Endothelial cell of umbilical vein (primary cell): ENCODE measurements around the gene SCN5A. TPM values are rescaled to one million over a fixed set of nuclear protein-coding genes. Genes with fewer than 3 reads are reported as not detected.

ENCODE experiments used
- BruUV-seq: library from RNA; stranded (reverse); fragments of 400-500 nt; replicated peaks from 2 replicates; lab custom pipeline; 2021; lab: Mats Ljungman, UMichigan
- CTCF ChIA-PET: fragments of 300-600, 350-600 bp; sonication (Branson Sonifier 250); formaldehyde crosslinking; loops from one replicate; lab custom pipeline; 2021; ENCODE audit warnings: antibody characterized with exemption, inconsistent platforms; lab: Charles Lee
- POLR2A ChIA-PET: fragments of 300-600, 350-600 bp; sonication (Branson Sonifier 250); formaldehyde crosslinking; loops from one replicate; lab custom pipeline; 2021; ENCODE audit warnings: antibody characterized with exemption, inconsistent platforms; lab: Charles Lee
- DNase-seq: peaks from one replicate; pipeline ENCODE4 v3.0.0-alpha.2; 2011; ENCODE audit warnings: low read depth, low spot score
- FAIRE-seq: peaks from 2 replicates; lab custom pipeline; 2011; peaks lifted over from hg19 to GRCh38; lab: Jason Lieb, UNC
- H2AFZ ChIP-seq: 2 replicates; pipeline ENCODE4 v1.6.0; 2012; ENCODE audit warnings: low read depth, low read length, control low read depth, inconsistent platforms
- H3K27ac ChIP-seq: 2 replicates; pipeline ENCODE4 v1.5.1; 2011; ENCODE audit warnings: low read depth, mild to moderate bottlenecking, control low read depth, low read length, moderate library complexity; ENCODE audit not compliant: insufficient read depth
- H3K27me3 ChIP-seq, 2 experiments: 2 replicates each; pipeline versions ENCODE4 v1.6.0 to v1.6.1; 2011; ENCODE audit warnings: low read length in 2 of 2, mixed read lengths in 1 of 2; ENCODE audit not compliant: control insufficient read depth in 2 of 2, insufficient read depth in 2 of 2
- H3K36me3 ChIP-seq, 2 experiments: 2 replicates in 1 of 2; 3 replicates in 1 of 2; pipeline ENCODE4 v1.5.1; 2011; ENCODE audit warnings: low read length in 2 of 2, mild to moderate bottlenecking in 1 of 2, moderate library complexity in 1 of 2; ENCODE audit not compliant: control insufficient read depth in 2 of 2, insufficient read depth in 2 of 2; ENCODE audit errors: extremely low read depth in 1 of 2
- H3K4me1 ChIP-seq: 3 replicates; pipeline ENCODE4 v1.5.1; 2011; ENCODE audit warnings: mild to moderate bottlenecking, low read length; ENCODE audit not compliant: control insufficient read depth, insufficient read depth; ENCODE audit errors: extremely low read depth
- H3K4me2 ChIP-seq: 2 replicates; pipeline ENCODE4 v1.6.1; 2011; ENCODE audit warnings: low read length, control low read depth, mixed read lengths; ENCODE audit not compliant: insufficient read depth
- H3K4me3 ChIP-seq, 3 experiments: fragments of 200-600 bp in 1 of 3; sonication (generic), shearing (Covaris generic) in 1 of 3; replicated peaks in 1 of 3; 2 replicates each; pipeline ENCODE4 v1.5.1; 2011 to 2016; ENCODE audit warnings: control low read depth in 3 of 3, low read length in 3 of 3, mild to moderate bottlenecking in 2 of 3, inconsistent platforms in 1 of 3, low read depth in 1 of 3, moderate library complexity in 1 of 3; ENCODE audit not compliant: insufficient read depth in 1 of 3
- H3K79me2 ChIP-seq: 2 replicates; pipeline ENCODE4 v1.6.0; 2012; ENCODE audit warnings: low read length, inconsistent platforms; ENCODE audit not compliant: control insufficient read depth, insufficient read depth
- H3K9ac ChIP-seq: replicated peaks from 2 replicates; pipeline ENCODE3; 2011; ENCODE audit warnings: low read length, control low read depth; ENCODE audit not compliant: insufficient read depth; ENCODE audit errors: extremely low read depth
- H3K9me1 ChIP-seq: replicated peaks from 3 replicates; pipeline ENCODE4 v1.6.0; 2011; ENCODE audit warnings: mild to moderate bottlenecking, low read length; ENCODE audit not compliant: control insufficient read depth, insufficient read depth; ENCODE audit errors: extremely low read depth
- H3K9me3 ChIP-seq: replicated peaks from 2 replicates; pipeline ENCODE4 v1.5.1; 2012; ENCODE audit warnings: low read length, inconsistent platforms; ENCODE audit not compliant: control insufficient read depth, insufficient read depth
- H4K20me1 ChIP-seq: replicated peaks from 2 replicates; pipeline ENCODE3; 2011; ENCODE audit warnings: mild to moderate bottlenecking, low read length; ENCODE audit not compliant: control insufficient read depth, insufficient read depth; ENCODE audit errors: extremely low read depth
- CTCF ChIP-seq, 2 donors: IDR thresholded peaks; 1 replicate in 1 of 2; 2 replicates in 1 of 2; pipeline ENCODE4 v1.5.1; 2011; ENCODE audit warnings: low read length in 2 of 2, mild to moderate bottlenecking in 2 of 2, moderate library complexity in 2 of 2, control low read depth in 1 of 2, inconsistent platforms in 1 of 2, low read depth in 1 of 2; ENCODE audit not compliant: insufficient read depth in 1 of 2; ENCODE audit errors: extremely low read depth in 1 of 2
- EZH2 ChIP-seq: IDR thresholded peaks from 2 replicates; pipeline ENCODE4 v1.6.1; 2012; ENCODE audit warnings: borderline replicate concordance, low read depth, mild to moderate bottlenecking, moderate library complexity, low read length, inconsistent platforms; ENCODE audit not compliant: severe bottlenecking
- FOS ChIP-seq: IDR thresholded peaks from 2 replicates; pipeline ENCODE4 v1.6.1; 2011; ENCODE audit warnings: mild to moderate bottlenecking, low read length, moderate library complexity, borderline replicate concordance; ENCODE audit not compliant: insufficient read depth
- GATA2 ChIP-seq: IDR thresholded peaks from 2 replicates; pipeline ENCODE4 v1.7.0; 2011; ENCODE audit warnings: low read depth, mild to moderate bottlenecking, moderate library complexity, mixed read lengths, low read length; ENCODE audit not compliant: insufficient read length, insufficient read depth
- JUN ChIP-seq: IDR thresholded peaks from 2 replicates; pipeline ENCODE4 v1.6.1; 2011; ENCODE audit warnings: borderline replicate concordance, low read depth; ENCODE audit not compliant: insufficient read length, insufficient read depth
- MYC ChIP-seq: IDR thresholded peaks from one replicate; pipeline ENCODE4 v1.6.1; 2011; ENCODE audit warnings: mild to moderate bottlenecking, low read depth, low read length
- POLR2A ChIP-seq: IDR thresholded peaks from 2 replicates; pipeline ENCODE4 v1.6.1; 2012; ENCODE audit warnings: low read depth, mild to moderate bottlenecking, control low read depth, low read length
- POLR2AphosphoS5 ChIP-seq: IDR thresholded peaks from 2 replicates; pipeline ENCODE4 v1.6.1; 2012; ENCODE audit warnings: low read depth, mild to moderate bottlenecking, control low read depth, low read length, moderate library complexity; ENCODE audit not compliant: insufficient read depth
- dilution Hi-C: fragments of 300-500 bp; cut with MboI; formaldehyde crosslinking; loops from one replicate; pipeline ENCODE4 v1.15.0; 2019; ENCODE audit warnings: low sequenced_read_pairs; ENCODE audit not compliant: extremely low pct_ligation_motif_present
- intact Hi-C: fragments of 100-400 bp; cut with micrococcal nuclease; formaldehyde crosslinking; loops from one replicate; pipeline ENCODE4 v1.10.0; 2022
- polyA plus RNA-seq, 4 experiments: library from polyadenylated mRNA; depleted of rRNA in 3 of 4; stranded (reverse) in 3 of 4; unstranded in 1 of 4; fragments of >200 nt; gene quantifications; 2 replicates each; pipeline versions ENCODE4 v1.2.1 to v1.2.3, GENCODE V29; 2011 to 2012; ENCODE audit warnings: missing spikeins in 1 of 4
- total RNA-seq: library from RNA; stranded (reverse); gene quantifications from 2 replicates; pipeline ENCODE4 v1.2.3, GENCODE V29; 2021
- TF ChIP-seq, protein P1 (sequence below): IDR thresholded peaks from 2 replicates; pipeline ENCODE4 v1.6.1; 2011; ENCODE audit not compliant: insufficient read depth, insufficient read length

Gene SCN5A
- total and polyA plus RNA-seq, 2 donors (not counting 3 experiments of a cell fraction or from before 2014, with no cell fraction given), result 2.7 to 20.0 TPM

DNA sequence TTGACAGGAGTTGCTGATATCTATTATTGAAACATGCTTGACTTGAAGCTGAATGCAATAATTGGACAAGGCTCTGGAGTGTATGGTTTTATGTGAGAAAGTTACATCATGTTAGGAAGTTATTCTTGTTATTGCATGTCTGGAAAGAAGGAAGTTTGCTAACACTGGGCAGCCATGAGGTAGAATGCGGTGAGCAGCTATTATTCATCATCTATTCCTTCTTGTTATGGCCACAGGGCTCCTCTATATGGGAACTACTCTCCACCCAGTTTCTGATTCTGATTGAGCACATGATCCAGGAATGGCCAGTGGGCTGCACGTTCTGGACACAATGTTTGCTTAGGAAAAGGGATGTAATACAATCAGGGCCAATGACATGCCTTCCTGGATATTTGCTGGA, 37.8 kb upstream of the SCN5A start:
- H3K36me3 ChIP-seq, result no peaks in the 10 kb centered on the region
- ChIA-PET CTCF (interaction anchor here (1.0 kb wide), 1 partner anchor 157 kb away, joined by 3 read pairs; no protein-coding TSS in a partner anchor), POLR2A (no interaction called here)
- no peak overlapping the region for H3K4me2 ChIP-seq
- H3K4me1 ChIP-seq, result no peaks in the 10 kb centered on the region
- BruUV-seq, result no TSS peak
- DNase-seq (no peak), FAIRE-seq (no peak)
- intact Hi-C loops, result no loop called here
- no peaks in the 10 kb centered on the region for H3K9me1 ChIP-seq
- H3K27me3 ChIP-seq, result no peaks in the 10 kb centered on the region
- no peak overlapping the region for H3K27ac ChIP-seq
- H4K20me1 ChIP-seq, result no peaks in the 10 kb centered on the region
- no peak overlapping the region for H3K4me3 ChIP-seq
- dilution Hi-C loops, result no loop called here
- H3K79me2 ChIP-seq, result no peaks in the 10 kb centered on the region
- no peak overlapping the region for H3K9ac ChIP-seq
- TF ChIP-seq, protein P1, sequence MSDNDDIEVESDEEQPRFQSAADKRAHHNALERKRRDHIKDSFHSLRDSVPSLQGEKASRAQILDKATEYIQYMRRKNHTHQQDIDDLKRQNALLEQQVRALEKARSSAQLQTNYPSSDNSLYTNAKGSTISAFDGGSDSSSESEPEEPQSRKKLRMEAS, result no peak
- TF ChIP-seq FOS (no peak), POLR2A (no peak), EZH2 (no peak), CTCF (IDR thresholded peaks at IDR 0.05; ENCODE audit: extremely low read depth in 1 of 2, insufficient read depth in 1 of 2, low read depth in 1 of 2, low read length in 2 of 2) (no peak), GATA2 (no peak), JUN (no peak), MYC (no peak), POLR2AphosphoS5 (no peak)
- H3K9me3 ChIP-seq, result no peaks in the 10 kb centered on the region
- H2AFZ ChIP-seq, result no peak overlapping the region
